Fibroblast of pulmonary artery (primary cell): Measurements from ENCODE around the gene ZSCAN4.

Experiments
- DNase-seq: peaks from one replicate; pipeline ENCODE4 v3.0.0-alpha.2; 2010; ENCODE audit warnings: low read depth
- H3K4me3 ChIP-seq: replicated peaks from 2 replicates; pipeline ENCODE4 v1.5.1; 2011; ENCODE audit warnings: low read depth, mild to moderate bottlenecking, control low read depth, low read length, moderate library complexity
- TF ChIP-seq, protein P1 (sequence below): IDR thresholded peaks from 2 replicates; pipeline ENCODE4 v1.5.1; 2011; ENCODE audit warnings: mild to moderate bottlenecking, control low read depth, low read length, inconsistent platforms; ENCODE audit errors: missing control alignments

Gene ZSCAN4

DNA sequence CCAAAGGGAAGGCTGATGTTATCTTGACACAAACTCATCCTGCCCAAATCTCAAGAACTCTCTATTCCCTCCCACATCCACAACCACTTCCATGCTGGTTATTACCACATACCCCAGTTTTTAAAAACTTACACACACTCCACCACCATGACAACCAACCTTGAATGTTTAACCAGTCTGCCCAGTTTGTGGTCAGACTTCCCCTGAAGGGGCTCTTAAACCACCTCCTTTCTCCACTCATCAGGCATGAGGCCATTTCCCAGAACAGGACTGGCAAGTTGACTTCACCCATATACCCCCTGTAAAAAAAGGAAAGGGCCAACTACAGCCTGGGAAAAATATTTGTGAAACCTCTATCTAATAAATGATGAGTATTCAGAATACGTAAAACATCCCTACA lies 12.4 kb upstream of the ZSCAN4 start:
- DNase-seq, result no peak
- TF ChIP-seq, protein P1, sequence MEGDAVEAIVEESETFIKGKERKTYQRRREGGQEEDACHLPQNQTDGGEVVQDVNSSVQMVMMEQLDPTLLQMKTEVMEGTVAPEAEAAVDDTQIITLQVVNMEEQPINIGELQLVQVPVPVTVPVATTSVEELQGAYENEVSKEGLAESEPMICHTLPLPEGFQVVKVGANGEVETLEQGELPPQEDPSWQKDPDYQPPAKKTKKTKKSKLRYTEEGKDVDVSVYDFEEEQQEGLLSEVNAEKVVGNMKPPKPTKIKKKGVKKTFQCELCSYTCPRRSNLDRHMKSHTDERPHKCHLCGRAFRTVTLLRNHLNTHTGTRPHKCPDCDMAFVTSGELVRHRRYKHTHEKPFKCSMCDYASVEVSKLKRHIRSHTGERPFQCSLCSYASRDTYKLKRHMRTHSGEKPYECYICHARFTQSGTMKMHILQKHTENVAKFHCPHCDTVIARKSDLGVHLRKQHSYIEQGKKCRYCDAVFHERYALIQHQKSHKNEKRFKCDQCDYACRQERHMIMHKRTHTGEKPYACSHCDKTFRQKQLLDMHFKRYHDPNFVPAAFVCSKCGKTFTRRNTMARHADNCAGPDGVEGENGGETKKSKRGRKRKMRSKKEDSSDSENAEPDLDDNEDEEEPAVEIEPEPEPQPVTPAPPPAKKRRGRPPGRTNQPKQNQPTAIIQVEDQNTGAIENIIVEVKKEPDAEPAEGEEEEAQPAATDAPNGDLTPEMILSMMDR, result no peak

GRCh38 chr19:57664269-57665127 lies 4.2 kb upstream of the ZSCAN4 start:
- H3K4me3 ChIP-seq, result peak overlapping the region; percentile 63
- TF ChIP-seq, protein P1, result no peak
- peak; percentile 66 for DNase-seq

More for the DNA sequence above, 12.4 kb upstream of the ZSCAN4 start:
- H3K4me3 ChIP-seq, result no peak overlapping the region

GRCh38 chr19:57665261-57665806 lies 3.4 kb upstream of the ZSCAN4 start:
- no peak overlapping the region for H3K4me3 ChIP-seq
- TF ChIP-seq, protein P1, result no peak
- no peak for DNase-seq

- no peak overlapping the region for H3K4me3 ChIP-seq
- TF ChIP-seq, protein P1, result no peak
- no peak for DNase-seq
These were observed 1.5 kb upstream of the ZSCAN4 start for GRCh38 chr19:57667228-57667627.

DNA sequence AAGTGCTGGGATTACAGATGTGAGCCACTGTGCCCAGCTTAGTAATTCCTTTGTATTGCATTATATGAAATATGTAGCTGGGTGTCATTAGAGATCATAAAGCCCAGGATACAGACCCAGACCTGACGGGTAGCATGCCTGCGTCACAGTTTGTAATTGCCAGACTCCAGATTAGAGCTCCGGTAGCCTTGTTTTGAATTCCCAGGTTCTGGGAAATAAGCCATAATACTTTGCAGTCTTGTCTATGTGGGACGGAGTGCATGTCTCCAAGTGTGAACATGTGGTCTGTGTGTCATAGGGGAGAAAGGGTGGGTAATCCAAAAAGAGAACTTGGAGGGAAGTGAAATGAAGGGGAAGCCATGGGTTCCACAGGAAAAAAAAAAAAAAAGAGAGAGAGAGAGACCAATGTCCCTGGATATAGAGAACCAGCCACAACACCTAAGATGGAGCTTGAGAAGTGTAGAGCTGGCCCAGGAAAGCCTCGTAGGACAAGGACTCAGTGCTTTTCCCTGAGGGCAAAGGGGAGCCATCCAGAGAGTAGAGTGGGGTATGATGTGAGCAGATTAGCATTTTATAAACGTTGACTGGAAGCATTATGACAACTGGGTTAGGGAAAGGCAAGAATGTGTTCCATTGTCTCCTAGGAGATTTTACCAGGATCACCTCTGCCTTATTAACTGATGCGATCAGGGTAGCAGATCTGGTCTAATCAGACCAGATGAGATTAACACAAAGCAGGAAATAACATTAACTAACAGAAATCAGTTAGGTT lies 2.6 kb downstream of the ZSCAN4 start:
- TF ChIP-seq, protein P1, result no peak
- no peak for DNase-seq
- H3K4me3 ChIP-seq, result no peak overlapping the region

- no peak overlapping the region for H3K4me3 ChIP-seq
- no peak for DNase-seq
- TF ChIP-seq, protein P1, result no peak
These were observed 3.7 kb downstream of the ZSCAN4 start for GRCh38 chr19:57672466-57672865.
